HEK293 (cell line): ENCODE results near the gene GREM2.

Experiments used
- BCL11B ChIP-seq: fragments of 450-650 bp; formaldehyde crosslinking; IDR thresholded peaks from 2 replicates; pipeline ENCODE4 v1.5.1; 2016; ENCODE audit warnings: low read depth, missing biosample characterization, missing genetic modification characterization
- BCL6B ChIP-seq: fragments of 450-650 bp; formaldehyde crosslinking; IDR thresholded peaks from 2 replicates; pipeline ENCODE4 v1.5.1; 2017; ENCODE audit warnings: missing biosample characterization, missing genetic modification characterization
- EGR2 ChIP-seq: fragments of 450-650 bp; formaldehyde crosslinking; IDR thresholded peaks from 2 replicates; pipeline ENCODE4 v1.5.1; 2016; ENCODE audit warnings: low read depth, missing biosample characterization, missing genetic modification characterization
- FEZF1 ChIP-seq: fragments of 450-650 bp; formaldehyde crosslinking; IDR thresholded peaks from 2 replicates; pipeline ENCODE4 v1.5.1; 2016; ENCODE audit warnings: missing biosample characterization, missing genetic modification characterization
- HIC1 ChIP-seq: fragments of 450-650 bp; formaldehyde crosslinking; IDR thresholded peaks from 2 replicates; pipeline ENCODE4 v1.5.1; 2016; ENCODE audit warnings: missing biosample characterization, missing genetic modification characterization
- INSM2 ChIP-seq: fragments of 450-650 bp; formaldehyde crosslinking; IDR thresholded peaks from 2 replicates; pipeline ENCODE4 v1.5.1; 2016; ENCODE audit warnings: missing biosample characterization, missing genetic modification characterization
- MEIS1 ChIP-seq: sonication (generic); formaldehyde crosslinking; IDR thresholded peaks from 2 replicates; pipeline ENCODE4 v1.8.1; 2022; ENCODE audit warnings: missing genetic modification reagents, mild to moderate bottlenecking, borderline replicate concordance
- SALL2 ChIP-seq: fragments of 450-650 bp; formaldehyde crosslinking; IDR thresholded peaks from 2 replicates; pipeline ENCODE4 v1.5.0; 2017; ENCODE audit warnings: missing biosample characterization, mild to moderate bottlenecking, missing genetic modification characterization, borderline replicate concordance
- ZBTB1 ChIP-seq: fragments of 450-650 bp; formaldehyde crosslinking; IDR thresholded peaks from 2 replicates; pipeline ENCODE4 v1.5.1; 2016; ENCODE audit warnings: missing biosample characterization, missing genetic modification characterization
- ZFP3 ChIP-seq: fragments of 450-650 bp; formaldehyde crosslinking; IDR thresholded peaks from 2 replicates; pipeline ENCODE4 v1.5.1; 2016; ENCODE audit warnings: low read depth, missing biosample characterization, missing genetic modification characterization
- ZIC2 ChIP-seq: fragments of 450-650 bp; formaldehyde crosslinking; IDR thresholded peaks from 2 replicates; pipeline ENCODE4 v1.5.1; 2016; ENCODE audit warnings: missing biosample characterization, missing genetic modification characterization
- ZNF112 ChIP-seq: fragments of 450-650 bp; formaldehyde crosslinking; IDR thresholded peaks from 2 replicates; pipeline ENCODE4 v1.5.0; 2017; ENCODE audit warnings: missing biosample characterization, missing genetic modification characterization
- ZNF138 ChIP-seq: fragments of 450-650 bp; formaldehyde crosslinking; IDR thresholded peaks from 2 replicates; pipeline ENCODE4 v1.5.1; 2016; ENCODE audit warnings: missing biosample characterization, missing genetic modification characterization, borderline replicate concordance
- ZNF157 ChIP-seq: fragments of 450-650 bp; formaldehyde crosslinking; IDR thresholded peaks from 2 replicates; pipeline ENCODE4 v1.5.1; 2016; ENCODE audit warnings: missing biosample characterization, missing genetic modification characterization
- ZNF16 ChIP-seq: fragments of 450-650 bp; formaldehyde crosslinking; IDR thresholded peaks from 2 replicates; pipeline ENCODE4 v1.5.1; 2016; ENCODE audit warnings: low read depth, missing biosample characterization, missing genetic modification characterization
- ZNF2 ChIP-seq: fragments of 450-650 bp; formaldehyde crosslinking; IDR thresholded peaks from 2 replicates; pipeline ENCODE4 v1.5.1; 2016; ENCODE audit warnings: missing biosample characterization, missing genetic modification characterization
- ZNF24 ChIP-seq: fragments of 450-650 bp; formaldehyde crosslinking; IDR thresholded peaks from 2 replicates; pipeline ENCODE4 v1.5.1; 2016; ENCODE audit warnings: missing biosample characterization, missing genetic modification characterization
- ZNF335 ChIP-seq: fragments of 450-650 bp; formaldehyde crosslinking; conservative IDR thresholded peaks from 2 replicates; pipeline ENCODE4 v1.5.1; 2016; ENCODE audit warnings: missing biosample characterization, missing genetic modification characterization
- ZNF366 ChIP-seq: fragments of 450-650 bp; formaldehyde crosslinking; conservative IDR thresholded peaks from 2 replicates; pipeline ENCODE4 v1.5.1; 2016; ENCODE audit warnings: missing biosample characterization, missing genetic modification characterization
- ZNF426 ChIP-seq: fragments of 450-650 bp; formaldehyde crosslinking; IDR thresholded peaks from 2 replicates; pipeline ENCODE4 v1.5.1; 2017; ENCODE audit warnings: missing biosample characterization, missing genetic modification characterization, mild to moderate bottlenecking, inconsistent platforms, moderate library complexity
- ZNF510 ChIP-seq: fragments of 450-650 bp; formaldehyde crosslinking; IDR thresholded peaks from 2 replicates; pipeline ENCODE4 v1.5.1; 2018; ENCODE audit warnings: mild to moderate bottlenecking, missing genetic modification characterization, missing biosample characterization; ENCODE audit not compliant: insufficient replicate concordance
- ZNF560 ChIP-seq: fragments of 450-650 bp; formaldehyde crosslinking; IDR thresholded peaks from 2 replicates; pipeline ENCODE4 v1.5.1; 2017; ENCODE audit warnings: missing biosample characterization, missing genetic modification characterization, borderline replicate concordance
- ZNF571 ChIP-seq: fragments of 450-650 bp; formaldehyde crosslinking; IDR thresholded peaks from 2 replicates; pipeline ENCODE4 v1.5.0; 2017; ENCODE audit warnings: missing biosample characterization, missing genetic modification characterization
- ZNF610 ChIP-seq: fragments of 450-650 bp; formaldehyde crosslinking; IDR thresholded peaks from 2 replicates; pipeline ENCODE4 v1.5.1; 2016; ENCODE audit warnings: missing biosample characterization, missing genetic modification characterization, borderline replicate concordance
- ZNF621 ChIP-seq: fragments of 450-650 bp; formaldehyde crosslinking; IDR thresholded peaks from 2 replicates; pipeline ENCODE4 v1.5.1; 2017; ENCODE audit warnings: missing biosample characterization, missing genetic modification characterization
- ZNF626 ChIP-seq: fragments of 450-650 bp; sonication (Bioruptor Pico); formaldehyde crosslinking; IDR thresholded peaks from 2 replicates; pipeline ENCODE4 v1.5.1; 2018; ENCODE audit warnings: missing biosample characterization, missing genetic modification characterization, inconsistent platforms
- ZNF701 ChIP-seq: fragments of 450-650 bp; formaldehyde crosslinking; IDR thresholded peaks from 2 replicates; pipeline ENCODE4 v1.5.1; 2016; ENCODE audit warnings: missing biosample characterization, missing genetic modification characterization
- ZNF768 ChIP-seq: fragments of 450-650 bp; formaldehyde crosslinking; IDR thresholded peaks from 2 replicates; pipeline ENCODE4 v1.5.1; 2018; ENCODE audit warnings: missing biosample characterization, mild to moderate bottlenecking, missing genetic modification characterization
- ZSCAN16 ChIP-seq: fragments of 450-650 bp; formaldehyde crosslinking; IDR thresholded peaks from 2 replicates; pipeline ENCODE4 v1.5.1; 2016; ENCODE audit warnings: missing biosample characterization, missing genetic modification characterization
- TF ChIP-seq, protein P1 (sequence below): fragments of 450-650 bp; formaldehyde crosslinking; IDR thresholded peaks from 2 replicates; pipeline ENCODE4 v1.5.1; 2016; ENCODE audit warnings: missing biosample characterization, missing genetic modification characterization
- TF ChIP-seq, protein P2 (sequence below): fragments of 450-650 bp; formaldehyde crosslinking; IDR thresholded peaks from 2 replicates; pipeline ENCODE4 v1.5.1; 2016; ENCODE audit warnings: missing biosample characterization, missing genetic modification characterization, low read depth

Gene GREM2

GRCh38 chr1:240484804-240485443 is 127.0 kb downstream of the GREM2 start (continued):
- TF ChIP-seq ZIC2 (tag by site-specific recombination) (no peak), ZNF112 (no peak), INSM2 (no peak), ZNF560 (tag by site-specific recombination) (no peak), ZNF610 (tag by site-specific recombination) (no peak), ZBTB1 (tag by site-specific recombination) (no peak), BCL6B (tag by site-specific recombination) (no peak), ZNF335 (tag by site-specific recombination) (peak; percentile 46; the same call in 1 of the 2 replicates), ZNF768 (tag by site-specific recombination) (no peak), ZNF626 (no peak), BCL11B (tag by site-specific recombination) (no peak; the same call in 1 of the 2 replicates), ZNF426 (tag by site-specific recombination) (no peak), ZNF157 (tag by site-specific recombination) (no peak), ZSCAN16 (no peak), ZNF701 (tag by site-specific recombination) (no peak), ZNF510 (peak; percentile 53), ZNF621 (tag by site-specific recombination) (no peak), ZNF366 (tag by site-specific recombination) (no peak), ZFP3 (no peak), ZNF571 (tag by site-specific recombination) (no peak), MEIS1 (CRISPR knock-in tag) (no peak), ZNF2 (tag by site-specific recombination) (no peak), ZNF16 (no peak), HIC1 (tag by site-specific recombination) (no peak), ZNF24 (tag by site-specific recombination) (0 out of 2 replicates have a peak, but pooled peaks have one; percentile 45), ZNF138 (tag by site-specific recombination) (no peak), SALL2 (no peak), EGR2 (tag by site-specific recombination) (no peak), FEZF1 (peak; percentile 67; the same call in 1 of the 2 replicates)
- TF ChIP-seq, protein P1, sequence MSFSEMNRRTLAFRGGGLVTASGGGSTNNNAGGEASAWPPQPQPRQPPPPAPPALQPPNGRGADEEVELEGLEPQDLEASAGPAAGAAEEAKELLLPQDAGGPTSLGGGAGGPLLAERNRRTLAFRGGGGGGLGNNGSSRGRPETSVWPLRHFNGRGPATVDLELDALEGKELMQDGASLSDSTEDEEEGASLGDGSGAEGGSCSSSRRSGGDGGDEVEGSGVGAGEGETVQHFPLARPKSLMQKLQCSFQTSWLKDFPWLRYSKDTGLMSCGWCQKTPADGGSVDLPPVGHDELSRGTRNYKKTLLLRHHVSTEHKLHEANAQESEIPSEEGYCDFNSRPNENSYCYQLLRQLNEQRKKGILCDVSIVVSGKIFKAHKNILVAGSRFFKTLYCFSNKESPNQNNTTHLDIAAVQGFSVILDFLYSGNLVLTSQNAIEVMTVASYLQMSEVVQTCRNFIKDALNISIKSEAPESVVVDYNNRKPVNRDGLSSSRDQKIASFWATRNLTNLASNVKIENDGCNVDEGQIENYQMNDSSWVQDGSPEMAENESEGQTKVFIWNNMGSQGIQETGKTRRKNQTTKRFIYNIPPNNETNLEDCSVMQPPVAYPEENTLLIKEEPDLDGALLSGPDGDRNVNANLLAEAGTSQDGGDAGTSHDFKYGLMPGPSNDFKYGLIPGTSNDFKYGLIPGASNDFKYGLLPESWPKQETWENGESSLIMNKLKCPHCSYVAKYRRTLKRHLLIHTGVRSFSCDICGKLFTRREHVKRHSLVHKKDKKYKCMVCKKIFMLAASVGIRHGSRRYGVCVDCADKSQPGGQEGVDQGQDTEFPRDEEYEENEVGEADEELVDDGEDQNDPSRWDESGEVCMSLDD (tag by site-specific recombination), result no peak
- TF ChIP-seq, protein P2, sequence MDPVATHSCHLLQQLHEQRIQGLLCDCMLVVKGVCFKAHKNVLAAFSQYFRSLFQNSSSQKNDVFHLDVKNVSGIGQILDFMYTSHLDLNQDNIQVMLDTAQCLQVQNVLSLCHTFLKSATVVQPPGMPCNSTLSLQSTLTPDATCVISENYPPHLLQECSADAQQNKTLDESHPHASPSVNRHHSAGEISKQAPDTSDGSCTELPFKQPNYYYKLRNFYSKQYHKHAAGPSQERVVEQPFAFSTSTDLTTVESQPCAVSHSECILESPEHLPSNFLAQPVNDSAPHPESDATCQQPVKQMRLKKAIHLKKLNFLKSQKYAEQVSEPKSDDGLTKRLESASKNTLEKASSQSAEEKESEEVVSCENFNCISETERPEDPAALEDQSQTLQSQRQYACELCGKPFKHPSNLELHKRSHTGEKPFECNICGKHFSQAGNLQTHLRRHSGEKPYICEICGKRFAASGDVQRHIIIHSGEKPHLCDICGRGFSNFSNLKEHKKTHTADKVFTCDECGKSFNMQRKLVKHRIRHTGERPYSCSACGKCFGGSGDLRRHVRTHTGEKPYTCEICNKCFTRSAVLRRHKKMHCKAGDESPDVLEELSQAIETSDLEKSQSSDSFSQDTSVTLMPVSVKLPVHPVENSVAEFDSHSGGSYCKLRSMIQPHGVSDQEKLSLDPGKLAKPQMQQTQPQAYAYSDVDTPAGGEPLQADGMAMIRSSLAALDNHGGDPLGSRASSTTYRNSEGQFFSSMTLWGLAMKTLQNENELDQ, result no peak
